Measurements from ENCODE around the gene FAM135A. TPM values are rescaled to one million over a fixed set of nuclear protein-coding genes. Genes with fewer than 3 reads are reported as not detected.
"Not testable (repeated sequence)": the region's sequence is repeated elsewhere in the genome, so short reads cannot be mapped to it uniquely, and the experiment has no call there.

FAM135A gene
- total RNA-seq, 3 donors from 2014 or later (not counting 1 experiment from before 2014, with no cell fraction given), result 4.8 to 9.3 (median 5.0) TPM

DNA sequence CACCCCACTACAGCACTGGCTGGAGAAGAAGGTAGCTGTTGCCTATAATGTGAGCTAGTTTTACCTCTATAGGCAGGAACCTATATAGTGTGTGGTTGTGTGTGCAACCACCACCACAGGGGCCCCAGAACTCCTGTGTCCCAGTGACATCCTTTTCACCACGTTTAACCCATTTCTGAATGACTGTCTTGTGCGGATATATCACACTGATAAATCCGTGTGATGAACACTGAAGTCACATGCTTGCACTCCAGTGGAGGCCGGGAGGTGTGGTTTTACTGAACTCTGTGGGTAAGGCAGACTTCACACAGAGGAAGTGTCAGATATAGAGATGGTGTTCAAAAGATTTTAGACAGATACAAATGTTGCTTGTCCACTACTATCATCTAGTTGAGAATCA, 185.9 kb downstream of the FAM135A start:
- TF ChIP-seq, protein P1, sequence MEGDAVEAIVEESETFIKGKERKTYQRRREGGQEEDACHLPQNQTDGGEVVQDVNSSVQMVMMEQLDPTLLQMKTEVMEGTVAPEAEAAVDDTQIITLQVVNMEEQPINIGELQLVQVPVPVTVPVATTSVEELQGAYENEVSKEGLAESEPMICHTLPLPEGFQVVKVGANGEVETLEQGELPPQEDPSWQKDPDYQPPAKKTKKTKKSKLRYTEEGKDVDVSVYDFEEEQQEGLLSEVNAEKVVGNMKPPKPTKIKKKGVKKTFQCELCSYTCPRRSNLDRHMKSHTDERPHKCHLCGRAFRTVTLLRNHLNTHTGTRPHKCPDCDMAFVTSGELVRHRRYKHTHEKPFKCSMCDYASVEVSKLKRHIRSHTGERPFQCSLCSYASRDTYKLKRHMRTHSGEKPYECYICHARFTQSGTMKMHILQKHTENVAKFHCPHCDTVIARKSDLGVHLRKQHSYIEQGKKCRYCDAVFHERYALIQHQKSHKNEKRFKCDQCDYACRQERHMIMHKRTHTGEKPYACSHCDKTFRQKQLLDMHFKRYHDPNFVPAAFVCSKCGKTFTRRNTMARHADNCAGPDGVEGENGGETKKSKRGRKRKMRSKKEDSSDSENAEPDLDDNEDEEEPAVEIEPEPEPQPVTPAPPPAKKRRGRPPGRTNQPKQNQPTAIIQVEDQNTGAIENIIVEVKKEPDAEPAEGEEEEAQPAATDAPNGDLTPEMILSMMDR (IDR thresholded peaks at IDR 0.05), result no peak
- no peak overlapping the region for H3K27ac Mint-ChIP-seq
- H3K9me3 Mint-ChIP-seq, result no peaks in the 10 kb centered on the region
- WGBS (ENCODE audit: insufficient coverage), result 31% methylated on average over 4 of the region's 4 CpGs
- Histone ChIP-seq H3K27ac (ENCODE audit: low read length) (no peak overlapping the region), H3K4me1 (ENCODE audit: control insufficient read depth, insufficient read depth, low read length) (peaks cover 7% of the 10 kb centered on the region), H3K36me3 (ENCODE audit: control insufficient read depth, insufficient read depth, low read length) (no peaks in the 10 kb centered on the region), H3K4me3 (ENCODE audit: low read length) (no peak overlapping the region), H3K9me3 (ENCODE audit: control insufficient read depth, insufficient read depth, low read length) (no peaks in the 10 kb centered on the region), H3K27me3 (ENCODE audit: control insufficient read depth, insufficient read depth, low read length) (no peaks in the 10 kb centered on the region)
- ATAC-seq (peak; percentile 40 to 87 (median 67)), DNase-seq (peak in 1 of 2 donors; percentile 18)
- peaks cover 0 to 7% of the 10 kb centered on the region in 2 donors for H3K4me1 Mint-ChIP-seq
- intact Hi-C loops (cut with micrococcal nuclease), result no loop called here
- H3K27me3 Mint-ChIP-seq (ENCODE audit: low read depth in 2 of 2), result no peaks in the 10 kb centered on the region
- no peak overlapping the region for H3K4me3 Mint-ChIP-seq
- H3K36me3 Mint-ChIP-seq, result no peaks in the 10 kb centered on the region

DNA sequence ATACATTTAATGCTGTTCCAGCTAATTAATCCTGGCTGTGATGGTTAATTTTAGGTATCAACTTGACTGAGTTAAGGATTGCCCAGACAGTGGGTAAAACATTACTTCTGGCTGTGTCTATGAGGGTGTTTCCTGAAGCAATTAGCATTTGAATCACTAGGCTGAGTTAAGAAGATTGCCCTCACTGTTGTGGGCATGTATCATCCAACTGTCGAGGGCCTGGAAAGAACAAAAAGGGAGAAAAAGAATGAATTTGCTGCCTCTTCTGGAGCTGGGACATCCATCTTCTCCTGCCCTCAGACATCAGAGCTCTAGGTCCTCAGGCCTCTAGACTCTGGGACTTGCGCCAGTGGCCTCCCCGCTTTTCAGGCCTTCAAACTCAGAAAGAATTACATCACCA, 187.7 kb downstream of the FAM135A start:
- peaks cover 0 to 7% of the 10 kb centered on the region in 2 donors for H3K4me1 Mint-ChIP-seq
- H3K27ac Mint-ChIP-seq, result no peak overlapping the region
- DNase-seq, result no peak
- peaks cover 2% of the 10 kb centered on the region for H3K27me3 ChIP-seq (ENCODE audit: control insufficient read depth, insufficient read depth, low read length)
- H3K4me3 Mint-ChIP-seq, result no peak overlapping the region
- WGBS (ENCODE audit: insufficient coverage), result 76% methylated on average over 3 of the region's 3 CpGs
- TF ChIP-seq, protein P1 (IDR thresholded peaks at IDR 0.05), result no peak
- no peaks in the 10 kb centered on the region for H3K36me3 ChIP-seq (ENCODE audit: control insufficient read depth, insufficient read depth, low read length)
- no peak overlapping the region for H3K4me3 ChIP-seq (ENCODE audit: low read length)
- intact Hi-C loops (cut with micrococcal nuclease), result no loop called here
- no peaks in the 10 kb centered on the region for H3K9me3 Mint-ChIP-seq
- peaks cover 4% of the 10 kb centered on the region for H3K9me3 ChIP-seq (ENCODE audit: control insufficient read depth, insufficient read depth, low read length)
- H3K36me3 Mint-ChIP-seq, result no peaks in the 10 kb centered on the region
- peaks cover 0 to 2% of the 10 kb centered on the region in 2 donors for H3K27me3 Mint-ChIP-seq (ENCODE audit: low read depth in 2 of 2)
- H3K27ac ChIP-seq (ENCODE audit: low read length), result no peak overlapping the region
- H3K4me1 ChIP-seq (ENCODE audit: control insufficient read depth, insufficient read depth, low read length), result peaks cover 7% of the 10 kb centered on the region
- ATAC-seq, result no peak

DNA sequence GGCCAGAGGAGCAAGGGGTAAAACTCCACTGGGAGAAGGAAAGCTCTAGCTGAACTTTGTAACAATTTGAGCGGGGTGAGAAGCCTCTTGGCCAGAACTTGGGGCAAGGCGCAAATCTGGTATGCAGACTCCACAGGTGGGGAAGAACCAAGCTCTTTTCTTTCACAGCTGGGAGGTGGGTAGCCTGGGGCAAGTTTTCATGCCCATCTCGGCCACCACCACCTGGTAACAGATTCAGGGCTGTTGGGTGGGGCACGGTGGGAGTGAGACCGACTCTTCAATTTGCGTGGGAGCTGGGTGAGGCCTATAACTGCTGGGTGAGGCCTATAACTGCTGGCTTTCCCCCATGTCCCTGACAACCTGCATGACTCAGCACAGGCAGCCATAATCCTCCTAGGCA, 190.9 kb downstream of the FAM135A start:
- Histone ChIP-seq H3K27ac (ENCODE audit: low read length) (no peak overlapping the region), H3K4me1 (ENCODE audit: control insufficient read depth, insufficient read depth, low read length) (peaks cover 3% of the 10 kb centered on the region), H3K27me3 (ENCODE audit: control insufficient read depth, insufficient read depth, low read length) (peaks cover 2% of the 10 kb centered on the region), H3K36me3 (ENCODE audit: control insufficient read depth, insufficient read depth, low read length) (no peaks in the 10 kb centered on the region), H3K4me3 (ENCODE audit: low read length) (no peak overlapping the region), H3K9me3 (ENCODE audit: control insufficient read depth, insufficient read depth, low read length) (peaks cover 4% of the 10 kb centered on the region)
- H3K27me3 Mint-ChIP-seq (ENCODE audit: low read depth in 2 of 2), result peaks cover 7 to 9% of the 10 kb centered on the region in 2 donors
- no peak for ATAC-seq
- no peaks in the 10 kb centered on the region for H3K36me3 Mint-ChIP-seq
- intact Hi-C loops (cut with micrococcal nuclease), result no loop called here
- H3K27ac Mint-ChIP-seq, result no peak overlapping the region
- peaks cover 0 to 2% of the 10 kb centered on the region in 2 donors for H3K4me1 Mint-ChIP-seq
- TF ChIP-seq, protein P1 (IDR thresholded peaks at IDR 0.05), result no peak
- no peak for DNase-seq
- H3K9me3 Mint-ChIP-seq, result no peaks in the 10 kb centered on the region
- 91% methylated on average over 6 of the region's 6 CpGs for WGBS (ENCODE audit: insufficient coverage)
- no peak overlapping the region for H3K4me3 Mint-ChIP-seq

DNA sequence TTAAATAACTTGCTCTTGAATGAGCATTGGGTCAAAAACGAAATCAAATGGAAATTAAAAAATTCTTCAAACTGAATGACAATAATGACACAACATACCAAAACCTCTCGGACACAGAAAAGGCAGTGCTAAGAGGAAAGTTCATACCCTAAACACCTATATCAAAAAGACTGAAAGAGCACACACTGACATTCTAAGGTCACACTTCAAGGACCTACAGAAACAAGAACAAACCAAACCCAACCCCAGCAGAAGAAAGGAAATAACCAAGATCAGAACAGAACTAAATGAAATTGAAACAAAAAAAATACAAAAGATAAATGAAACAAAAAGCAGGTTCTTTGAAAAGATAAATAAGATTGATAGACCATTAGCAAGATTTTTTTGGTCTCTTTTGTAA, 194.1 kb downstream of the FAM135A start:
- H3K9me3 Mint-ChIP-seq; H3K9me3 ChIP-seq (ENCODE audit: control insufficient read depth, insufficient read depth, low read length); ATAC-seq; H3K4me3 ChIP-seq (ENCODE audit: low read length); H3K27ac Mint-ChIP-seq; intact Hi-C loops (cut with micrococcal nuclease); H3K27ac ChIP-seq (ENCODE audit: low read length); H3K4me1 Mint-ChIP-seq; H3K4me1 ChIP-seq (ENCODE audit: control insufficient read depth, insufficient read depth, low read length); H3K4me3 Mint-ChIP-seq; DNase-seq; H3K36me3 ChIP-seq (ENCODE audit: control insufficient read depth, insufficient read depth, low read length); H3K36me3 Mint-ChIP-seq; H3K27me3 ChIP-seq (ENCODE audit: control insufficient read depth, insufficient read depth, low read length): not testable (repeated sequence)
- WGBS (ENCODE audit: insufficient coverage), result 61% methylated on average over 2 of the region's 2 CpGs
- H3K27me3 Mint-ChIP-seq (ENCODE audit: low read depth in 2 of 2), result peaks cover 12 to 18% of the 10 kb centered on the region in 2 donors

DNA sequence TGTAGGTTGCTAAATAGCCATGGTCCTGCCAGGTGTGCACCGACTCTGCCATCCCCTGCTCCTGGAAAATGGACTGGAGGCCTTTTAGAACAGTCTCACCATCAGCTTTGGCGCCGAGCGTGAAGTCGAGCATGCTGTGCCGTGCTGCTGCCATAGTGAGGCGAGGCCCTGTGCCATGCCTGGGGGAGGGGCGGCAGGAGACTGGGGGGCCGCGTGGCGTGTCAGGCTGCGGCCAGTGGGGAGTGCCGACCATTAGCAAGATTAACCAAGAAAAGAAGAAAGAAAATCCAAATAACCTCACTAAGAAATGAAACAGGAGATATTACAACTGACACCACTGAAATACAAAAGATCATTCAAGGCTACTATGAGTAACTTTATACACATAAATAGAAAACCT, 195.9 kb downstream of the FAM135A start:
- H3K36me3 ChIP-seq (ENCODE audit: control insufficient read depth, insufficient read depth, low read length); H3K9me3 Mint-ChIP-seq; H3K4me3 Mint-ChIP-seq; intact Hi-C loops (cut with micrococcal nuclease); H3K9me3 ChIP-seq (ENCODE audit: control insufficient read depth, insufficient read depth, low read length); H3K27ac Mint-ChIP-seq; H3K36me3 Mint-ChIP-seq; H3K4me1 ChIP-seq (ENCODE audit: control insufficient read depth, insufficient read depth, low read length); DNase-seq; H3K27ac ChIP-seq (ENCODE audit: low read length); H3K4me3 ChIP-seq (ENCODE audit: low read length); ATAC-seq; H3K4me1 Mint-ChIP-seq; H3K27me3 ChIP-seq (ENCODE audit: control insufficient read depth, insufficient read depth, low read length): not testable (repeated sequence)
- peaks cover 12 to 18% of the 10 kb centered on the region in 2 donors for H3K27me3 Mint-ChIP-seq (ENCODE audit: low read depth in 2 of 2)
- WGBS (ENCODE audit: insufficient coverage), result 92% methylated on average over 13 of the region's 13 CpGs
